Neuronal stem cell (in vitro differentiated cells): ENCODE measurements around the gene TPRN.

Experiments used
- DNase-seq: peaks from one replicate; pipeline ENCODE4 v3.0.0-alpha.2; 2013; ENCODE audit warnings: low spot score
- H2AFZ ChIP-seq: one replicate; pipeline ENCODE4 v1.6.1; 2013; ENCODE audit warnings: mild to moderate bottlenecking, low read length, inconsistent platforms
- H2AK5ac ChIP-seq: 2 replicates; pipeline ENCODE4 v1.6.1; 2013; ENCODE audit warnings: low read depth, mild to moderate bottlenecking, inconsistent platforms, low read length, moderate library complexity, mixed read lengths
- H2BK120ac ChIP-seq: 2 replicates; pipeline ENCODE4 v1.6.1; 2013; ENCODE audit warnings: low read depth, mild to moderate bottlenecking, inconsistent platforms, low read length, moderate library complexity, mixed read lengths
- H2BK12ac ChIP-seq: one replicate; pipeline ENCODE4 v1.6.1; 2013; ENCODE audit warnings: low read length, inconsistent platforms
- H2BK15ac ChIP-seq: 2 replicates; pipeline ENCODE4 v1.6.1; 2013; ENCODE audit warnings: mild to moderate bottlenecking, low read length, inconsistent platforms, mixed read lengths
- H2BK5ac ChIP-seq: one replicate; pipeline ENCODE4 v1.6.1; 2013; ENCODE audit warnings: inconsistent platforms, mild to moderate bottlenecking, low read length, moderate library complexity
- H3K14ac ChIP-seq: one replicate; pipeline ENCODE4 v1.6.1; 2013; ENCODE audit warnings: low read length, inconsistent platforms
- H3K18ac ChIP-seq: 2 replicates; pipeline ENCODE4 v1.6.1; 2013; ENCODE audit warnings: low read length, inconsistent platforms
- H3K23ac ChIP-seq: 2 replicates; pipeline ENCODE4 v1.6.1; 2013; ENCODE audit warnings: low read depth, mild to moderate bottlenecking, mixed read lengths, low read length, inconsistent platforms; ENCODE audit not compliant: poor library complexity
- H3K27ac ChIP-seq: replicated peaks from 3 replicates; pipeline ENCODE4 v1.5.1; 2013; ENCODE audit warnings: low read length, inconsistent platforms
- H3K27me3 ChIP-seq, 3 experiments: 2 replicates each; pipeline ENCODE4 v1.6.1; 2013; ENCODE audit warnings: low read length in 3 of 3, mild to moderate bottlenecking in 2 of 3, inconsistent platforms in 1 of 3, low read depth in 1 of 3, mixed read lengths in 1 of 3, moderate library complexity in 1 of 3; ENCODE audit not compliant: control insufficient read depth in 3 of 3, insufficient read depth in 3 of 3
- H3K36me3 ChIP-seq, 2 donors: replicated peaks in 1 of 2; 2 replicates each; pipeline ENCODE4 v1.6.1; 2013; ENCODE audit warnings: low read length in 2 of 2; ENCODE audit not compliant: control insufficient read depth in 2 of 2, insufficient read depth in 2 of 2
- H3K4ac ChIP-seq: 2 replicates; pipeline ENCODE4 v1.6.1; 2013; ENCODE audit warnings: inconsistent platforms, mild to moderate bottlenecking, low read length, moderate library complexity
- H3K4me1 ChIP-seq, 2 donors: 1 replicate in 1 of 2; 2 replicates in 1 of 2; pipeline ENCODE4 v1.6.1; 2013; ENCODE audit warnings: low read length in 2 of 2, low read depth in 1 of 2; ENCODE audit not compliant: control insufficient read depth in 2 of 2, insufficient read depth in 1 of 2
- H3K4me2 ChIP-seq: one replicate; pipeline ENCODE4 v1.6.1; 2013; ENCODE audit warnings: mild to moderate bottlenecking, low read length, inconsistent platforms; ENCODE audit not compliant: insufficient read depth, poor library complexity, severe bottlenecking
- H3K4me3 ChIP-seq, 2 donors: 2 replicates each; pipeline ENCODE4 v1.5.1; 2013; ENCODE audit warnings: low read length in 2 of 2, mild to moderate bottlenecking in 2 of 2, inconsistent platforms in 1 of 2, moderate library complexity in 1 of 2
- H3K79me1 ChIP-seq: one replicate; pipeline ENCODE4 v1.6.1; 2013; ENCODE audit warnings: low read depth, mild to moderate bottlenecking, inconsistent platforms, low read length, moderate library complexity
- H3K9ac ChIP-seq: one replicate; pipeline ENCODE4 v1.6.1; 2013; ENCODE audit warnings: mild to moderate bottlenecking, low read depth, low read length, inconsistent platforms; ENCODE audit not compliant: poor library complexity
- H3K9me3 ChIP-seq, 2 donors: replicated peaks in 1 of 2; 2 replicates each; pipeline versions ENCODE3 to v1.6.1; 2013; ENCODE audit warnings: low read length in 2 of 2, mild to moderate bottlenecking in 2 of 2, inconsistent platforms in 1 of 2, low read depth in 1 of 2, mixed read lengths in 1 of 2, moderate library complexity in 1 of 2; ENCODE audit not compliant: control insufficient read depth in 2 of 2, insufficient read depth in 1 of 2
- H4K8ac ChIP-seq: one replicate; pipeline ENCODE4 v1.6.1; 2013; ENCODE audit warnings: low read depth, mild to moderate bottlenecking, inconsistent platforms, low read length, moderate library complexity
- H4K91ac ChIP-seq: one replicate; pipeline ENCODE4 v1.6.1; 2013; ENCODE audit warnings: low read length, low read depth, mild to moderate bottlenecking, inconsistent platforms; ENCODE audit not compliant: poor library complexity
- WGBS, 2 donors: extraction: QIAGEN DNeasy Blood & Tissue Kit; methylation state at CpG; one replicate each; pipeline ENCODE4 v1.1.7; 2013; ENCODE audit warnings: missing lambda C conversion rate in 2 of 2, mixed read lengths in 1 of 2; ENCODE audit not compliant: insufficient read length in 2 of 2, insufficient replicate concordance in 1 of 2; ENCODE audit errors: extremely low coverage in 2 of 2; 5-methylcytosine and 5-hydroxymethylcytosine counted together

Gene TPRN

DNA sequence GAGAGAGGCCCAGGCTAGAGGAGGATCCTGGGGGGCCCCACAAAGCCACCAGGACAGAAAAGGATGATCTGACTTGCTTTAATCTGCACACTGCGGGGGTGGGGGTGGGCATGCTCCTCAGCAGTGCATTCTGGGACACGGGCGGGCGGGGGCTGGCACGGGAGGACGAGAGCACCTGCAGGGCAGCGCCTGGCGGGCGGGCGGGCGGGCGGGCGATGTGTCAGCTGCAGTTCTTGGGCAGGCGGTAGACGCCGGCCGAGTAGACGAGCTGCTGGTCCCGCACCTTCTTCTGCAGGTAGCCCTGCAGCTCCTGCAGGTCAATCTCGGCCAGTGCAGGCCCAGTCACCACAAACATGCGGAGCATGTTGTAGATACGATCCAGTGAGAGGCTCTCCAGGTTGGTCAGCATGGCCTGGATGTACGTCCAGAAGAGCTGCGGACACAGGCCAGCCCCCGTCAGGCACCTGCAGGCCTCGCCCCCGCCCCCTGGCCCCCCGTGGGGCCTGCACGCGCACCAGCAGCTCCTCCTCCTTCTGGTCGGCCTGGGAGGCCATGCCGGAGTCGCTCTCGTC lies 25.7 kb downstream of the TPRN start:
- DNase-seq: no peak
- Histone ChIP-seq H2BK5ac (no peak overlapping the region), H2AFZ (no peak overlapping the region)

DNA sequence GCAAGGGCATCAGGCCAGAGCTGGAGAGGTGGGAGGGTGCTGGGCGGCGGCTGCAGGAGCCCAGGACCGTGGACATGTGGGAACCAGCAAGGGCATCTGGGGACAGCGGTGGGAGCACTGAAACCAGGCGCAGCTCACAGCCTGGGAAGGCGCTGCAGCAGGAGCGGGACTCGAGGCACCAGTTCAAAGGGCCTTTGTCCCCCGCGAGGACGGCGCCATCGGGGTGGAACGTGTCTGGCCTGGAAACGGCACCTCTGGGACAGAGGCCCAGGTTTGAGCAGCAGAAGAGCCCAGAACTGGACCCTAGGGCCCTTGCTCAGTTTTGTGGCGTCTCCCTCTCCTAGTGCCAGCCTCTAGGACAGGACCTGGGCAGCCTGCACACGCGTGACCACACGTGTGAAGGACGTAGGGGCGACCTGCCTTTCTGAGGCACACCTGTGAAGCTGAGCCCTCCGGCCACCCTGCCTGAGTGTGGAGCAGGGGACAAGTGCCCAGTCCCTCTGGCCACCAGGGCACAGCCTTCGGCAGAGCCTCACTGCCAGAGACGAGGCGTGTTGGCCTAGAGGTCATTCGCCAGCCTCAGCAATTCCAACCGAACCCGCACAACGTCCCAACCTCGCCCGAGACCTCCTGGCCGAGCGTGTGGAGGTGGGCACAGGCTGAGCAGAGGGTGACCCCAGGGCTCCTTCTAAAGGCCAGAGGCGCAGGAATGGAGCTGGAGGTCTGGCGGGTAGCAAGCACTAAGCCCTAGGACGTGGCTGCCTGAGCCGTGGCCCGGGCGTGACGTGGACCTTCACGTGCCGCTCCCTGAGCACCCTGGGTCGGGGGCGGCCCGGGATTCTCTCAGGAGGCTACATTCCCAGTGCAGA lies 26.5 kb downstream of the TPRN start:
- Histone ChIP-seq H2AK5ac (peak overlapping the region; percentile 25), H3K9ac (peak overlapping the region; percentile 24), H3K9me3 (peaks cover 0 to 2% of the 10 kb centered on the region in 2 donors), H3K14ac (no peak overlapping the region), H3K23ac (peak overlapping the region; percentile 76), H3K4me1 (peaks cover 6 to 7% of the 10 kb centered on the region in 2 donors), H3K79me1 (peaks cover 2% of the 10 kb centered on the region), H3K4me2 (no peak overlapping the region), H2BK5ac (no peak overlapping the region), H3K4ac (no peak overlapping the region), H3K18ac (no peak overlapping the region), H2AFZ (no peak overlapping the region), H4K8ac (no peak overlapping the region), H2BK12ac (no peak overlapping the region), H2BK120ac (no peak overlapping the region), H3K36me3 (peaks cover 3 to 10% of the 10 kb centered on the region in 2 donors), H3K27me3 (peaks cover 6 to 43% (median 34%) of the 10 kb centered on the region in 3 experiments), H3K27ac (no peak overlapping the region), H4K91ac (no peak overlapping the region), H3K4me3 (no peak overlapping the region), H2BK15ac (peak overlapping the region; percentile 15)
- no CpG with 5 or more reads among the region's 45 CpGs for WGBS, 2 donors
- no peak for DNase-seq

More for the DNA sequence above, 25.7 kb downstream of the TPRN start:
- WGBS, 2 donors: no CpG with 5 or more reads among the region's 34 CpGs
- Histone ChIP-seq H3K4me3 (no peak overlapping the region), H3K14ac (peak overlapping the region; percentile 21), H3K36me3 (peaks cover 3 to 17% of the 10 kb centered on the region in 2 donors), H3K23ac (no peak overlapping the region), H2BK15ac (no peak overlapping the region), H2AK5ac (no peak overlapping the region), H3K27me3 (peaks cover 4 to 35% (median 28%) of the 10 kb centered on the region in 3 experiments), H3K9ac (peak overlapping the region; percentile 70), H3K9me3 (peaks cover 0 to 2% of the 10 kb centered on the region in 2 donors), H3K4me1 (peaks cover 0 to 7% of the 10 kb centered on the region in 2 donors), H3K18ac (peak overlapping the region; percentile 87), H3K27ac (no peak overlapping the region), H2BK12ac (peak overlapping the region; percentile 41), H4K91ac (no peak overlapping the region), H3K79me1 (peaks cover 2% of the 10 kb centered on the region), H3K4me2 (no peak overlapping the region), H2BK120ac (no peak overlapping the region), H4K8ac (no peak overlapping the region), H3K4ac (no peak overlapping the region)

DNA sequence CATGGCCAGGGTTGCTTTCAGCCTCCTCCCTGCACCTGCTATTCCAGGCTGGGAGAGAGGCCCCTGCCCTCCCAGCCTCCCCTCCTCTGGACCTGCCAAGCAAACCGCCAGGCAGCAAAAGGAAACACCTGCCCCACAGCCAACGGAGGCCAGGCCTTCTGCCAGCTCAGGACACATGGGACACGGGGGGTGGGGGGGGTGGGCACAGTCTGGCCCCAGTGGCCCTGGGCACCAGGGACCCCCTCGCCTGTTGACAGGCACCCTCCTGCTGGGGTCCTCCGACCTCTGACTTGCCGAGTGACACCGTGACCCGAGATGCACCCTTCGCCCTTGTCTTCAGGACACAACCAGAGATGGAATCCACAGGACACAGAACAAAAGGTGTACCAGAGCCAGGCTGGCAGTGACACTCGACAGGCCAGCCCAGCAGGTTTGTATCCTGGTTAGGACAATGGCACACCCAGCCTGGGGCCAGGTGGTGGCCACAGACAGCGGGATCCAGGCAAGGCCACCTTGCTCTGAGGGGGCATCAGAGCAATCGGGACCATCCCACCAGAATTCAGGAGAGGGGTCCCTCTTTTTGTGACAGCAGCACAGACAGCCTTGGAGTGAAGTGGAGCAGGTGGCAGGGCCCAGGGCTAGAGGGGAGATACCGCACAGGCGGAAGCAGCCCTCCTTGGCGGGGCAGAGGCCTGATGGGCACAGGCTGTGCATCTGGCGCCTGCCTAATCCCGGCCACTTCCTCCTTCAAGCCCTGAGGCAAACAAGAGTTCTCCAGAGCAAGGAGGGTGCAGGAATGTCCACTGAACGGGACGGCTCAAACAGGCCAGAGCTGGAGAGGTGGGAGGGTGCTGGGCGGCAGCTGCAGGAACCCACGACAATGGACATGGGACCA lies 27.4 kb downstream of the TPRN start:
- peaks cover 11 to 52% (median 43%) of the 10 kb centered on the region in 3 experiments for H3K27me3 ChIP-seq
- H3K4me3 ChIP-seq: no peak overlapping the region
- H3K18ac ChIP-seq: no peak overlapping the region
- no peak overlapping the region for H3K4me2 ChIP-seq
- H2AFZ ChIP-seq: no peak overlapping the region
- peaks cover 8 to 12% of the 10 kb centered on the region in 2 donors for H3K4me1 ChIP-seq
- peak overlapping the region; percentile 71 for H3K14ac ChIP-seq
- H3K9ac ChIP-seq: no peak overlapping the region
- H2BK5ac ChIP-seq: no peak overlapping the region
- no peak overlapping the region for H3K27ac ChIP-seq
- H2BK120ac ChIP-seq: no peak overlapping the region
- H4K8ac ChIP-seq: no peak overlapping the region
- H3K36me3 ChIP-seq: peaks cover 3 to 7% of the 10 kb centered on the region in 2 donors
- no CpG with 5 or more reads among the region's 21 CpGs for WGBS, 2 donors
- peaks cover 2% of the 10 kb centered on the region for H3K79me1 ChIP-seq
- peak overlapping the region; percentile 76 for H3K23ac ChIP-seq
- H2AK5ac ChIP-seq: peak overlapping the region; percentile 75
- H3K9me3 ChIP-seq: peaks cover 0 to 2% of the 10 kb centered on the region in 2 donors
- H2BK15ac ChIP-seq: no peak overlapping the region
- no peak overlapping the region for H2BK12ac ChIP-seq
- no peak for DNase-seq
- peak overlapping the region; percentile 5 for H3K4ac ChIP-seq
- no peak overlapping the region for H4K91ac ChIP-seq
